ENCODE results near the gene FTO.

The FTO gene

GRCh38 chr16:53775821-53776431, 72.0 kb downstream of the FTO start:
- Histone ChIP-seq H3K4me2 (ENCODE audit: low read length) (peak overlapping the region; percentile 36), H3K9ac (no peak overlapping the region), H3K9me3 (ENCODE audit: control insufficient read depth, low read length) (no peaks in the 10 kb centered on the region), H3K79me2 (peaks cover 20% of the 10 kb centered on the region), H3K27me3 (ENCODE audit: control insufficient read depth, insufficient read depth, low read length) (no peaks in the 10 kb centered on the region), H3K4me3 (ENCODE audit: low read depth, low read length) (no peak overlapping the region), H2AFZ (no peak overlapping the region), H3K36me3 (ENCODE audit: control insufficient read depth, insufficient read depth, low read length) (no peaks in the 10 kb centered on the region), H3K4me1 (peaks cover 18% of the 10 kb centered on the region), H3K27ac (no peak overlapping the region)
- no peak for TF ChIP-seq CTCF (IDR thresholded peaks at IDR 0.05)

GRCh38 chr16:53779186-53779585, 75.2 kb downstream of the FTO start:
- no peak overlapping the region for H3K27ac ChIP-seq
- peaks cover 15% of the 10 kb centered on the region for H3K4me1 ChIP-seq
- H2AFZ ChIP-seq, result no peak overlapping the region
- H3K27me3 ChIP-seq (ENCODE audit: control insufficient read depth, insufficient read depth, low read length), result no peaks in the 10 kb centered on the region
- H3K4me2 ChIP-seq (ENCODE audit: low read length), result no peak overlapping the region
- H3K9ac ChIP-seq, result no peak overlapping the region
- no peaks in the 10 kb centered on the region for H3K9me3 ChIP-seq (ENCODE audit: control insufficient read depth, low read length)
- no peak for TF ChIP-seq CTCF (IDR thresholded peaks at IDR 0.05)
- peaks cover 47% of the 10 kb centered on the region for H3K79me2 ChIP-seq
- H3K4me3 ChIP-seq (ENCODE audit: low read depth, low read length), result no peak overlapping the region
- no peaks in the 10 kb centered on the region for H3K36me3 ChIP-seq (ENCODE audit: control insufficient read depth, insufficient read depth, low read length)

DNA sequence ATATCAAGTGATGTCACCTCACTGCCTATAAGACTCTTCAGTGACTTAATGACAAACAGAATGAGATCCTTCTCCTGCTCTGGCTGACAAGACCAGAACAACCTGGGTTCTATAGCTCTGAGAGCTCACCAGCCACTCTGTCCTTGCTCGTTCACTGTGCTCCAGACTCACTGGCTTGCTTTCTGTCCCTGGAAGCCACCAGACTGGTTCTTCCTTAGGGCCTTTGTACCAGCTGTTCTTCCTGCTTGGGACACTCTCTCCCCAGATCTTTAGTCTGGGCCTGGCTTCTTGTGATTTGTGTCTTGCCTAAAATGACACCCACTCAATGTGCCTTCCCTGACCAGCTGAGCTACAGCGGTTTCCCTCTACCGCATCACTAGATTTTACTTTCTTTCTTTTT, 76.1 kb downstream of the FTO start:
- Histone ChIP-seq H3K27ac (no peak overlapping the region), H3K4me3 (ENCODE audit: low read depth, low read length) (no peak overlapping the region), H3K9me3 (ENCODE audit: control insufficient read depth, low read length) (no peaks in the 10 kb centered on the region), H2AFZ (no peak overlapping the region), H3K9ac (no peak overlapping the region), H3K79me2 (peaks cover 47% of the 10 kb centered on the region), H3K4me1 (peaks cover 13% of the 10 kb centered on the region), H3K4me2 (ENCODE audit: low read length) (no peak overlapping the region), H3K27me3 (ENCODE audit: control insufficient read depth, insufficient read depth, low read length) (no peaks in the 10 kb centered on the region), H3K36me3 (ENCODE audit: control insufficient read depth, insufficient read depth, low read length) (no peaks in the 10 kb centered on the region)
- TF ChIP-seq CTCF (IDR thresholded peaks at IDR 0.05), result no peak

- TF ChIP-seq CTCF (IDR thresholded peaks at IDR 0.05), result no peak
- Histone ChIP-seq H3K4me2 (ENCODE audit: low read length) (no peak overlapping the region), H3K9ac (no peak overlapping the region), H3K27me3 (ENCODE audit: control insufficient read depth, insufficient read depth, low read length) (no peaks in the 10 kb centered on the region), H3K36me3 (ENCODE audit: control insufficient read depth, insufficient read depth, low read length) (no peaks in the 10 kb centered on the region), H2AFZ (no peak overlapping the region), H3K9me3 (ENCODE audit: control insufficient read depth, low read length) (no peaks in the 10 kb centered on the region), H3K27ac (no peak overlapping the region), H3K79me2 (peaks cover 47% of the 10 kb centered on the region), H3K4me3 (ENCODE audit: low read depth, low read length) (no peak overlapping the region), H3K4me1 (peaks cover 3% of the 10 kb centered on the region)
Observed at GRCh38 chr16:53781023-53781605, 77.2 kb downstream of the FTO start.

DNA sequence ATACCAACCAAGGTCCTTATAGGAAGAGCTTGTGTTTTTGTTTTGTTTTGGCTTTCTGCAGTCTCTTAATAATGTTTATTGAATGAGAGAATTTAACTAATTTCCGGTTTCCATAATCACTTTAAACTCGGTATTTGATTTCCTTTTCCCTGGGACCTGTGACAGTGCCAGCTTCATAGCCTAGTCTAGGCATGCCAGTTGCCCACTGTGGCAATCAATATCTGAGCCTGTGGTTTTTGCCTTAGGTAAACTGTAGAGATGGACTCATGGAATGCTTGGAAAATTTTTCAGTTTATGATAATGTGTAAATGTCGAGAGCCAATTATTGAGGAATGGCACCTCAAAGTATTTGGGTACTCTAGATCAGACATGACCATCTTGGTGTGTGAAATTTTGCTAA, 78.2 kb downstream of the FTO start:
- Histone ChIP-seq H3K27me3 (ENCODE audit: control insufficient read depth, insufficient read depth, low read length) (no peaks in the 10 kb centered on the region), H2AFZ (no peak overlapping the region), H3K4me1 (no peaks in the 10 kb centered on the region), H3K9me3 (ENCODE audit: control insufficient read depth, low read length) (no peaks in the 10 kb centered on the region), H3K4me2 (ENCODE audit: low read length) (no peak overlapping the region), H3K36me3 (ENCODE audit: control insufficient read depth, insufficient read depth, low read length) (no peaks in the 10 kb centered on the region), H3K27ac (no peak overlapping the region), H3K9ac (no peak overlapping the region), H3K79me2 (peaks cover 48% of the 10 kb centered on the region), H3K4me3 (ENCODE audit: low read depth, low read length) (no peak overlapping the region)
- TF ChIP-seq CTCF (IDR thresholded peaks at IDR 0.05), result no peak

Measured in parathyroid adenoma (tissue), 2 donors.